ENCODE data around the gene SULT1A1. TPM values are rescaled to one million over a fixed set of nuclear protein-coding genes. Genes with fewer than 3 reads are reported as not detected.

Gene SULT1A1
- total RNA-seq, 5 donors from 2014 or later (not counting 1 experiment from before 2014, with no cell fraction given), result 13.3 to 19.0 (median 15.8) TPM

DNA sequence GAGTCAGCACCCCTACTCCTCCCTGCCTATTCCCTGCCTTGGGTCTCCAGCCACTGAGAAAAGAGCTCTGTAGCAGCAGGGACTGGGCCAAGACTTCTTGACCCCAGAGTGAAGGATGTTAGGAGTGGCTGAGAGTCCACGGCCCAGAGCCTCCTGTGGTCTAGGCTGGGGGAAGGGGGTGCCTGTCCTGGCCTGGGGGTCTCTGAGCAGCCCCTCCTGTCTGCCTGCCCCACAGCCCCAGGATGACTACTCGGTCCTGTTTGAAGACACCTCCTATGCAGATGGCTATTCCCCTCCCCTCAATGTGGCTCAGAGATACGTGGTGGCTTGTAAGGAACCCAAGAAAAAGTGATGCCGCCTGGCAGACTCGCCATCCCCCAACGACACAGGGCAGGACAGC lies 18.5 kb downstream of the SULT1A1 start:
- ATAC-seq (replicated peaks in 1 of 4) (no peak), DNase-seq (no peak)
- Mint-ChIP-seq H3K4me1 (no peaks in the 10 kb centered on the region), H3K4me3 (no peak overlapping the region), H3K27ac (no peak overlapping the region), H3K27me3 (no peaks in the 10 kb centered on the region), H3K36me3 (peaks cover 36% of the 10 kb centered on the region), H3K9me3 (no peaks in the 10 kb centered on the region)
- no peaks in the 10 kb centered on the region for H3K4me1 ChIP-seq (ENCODE audit: control insufficient read depth in 1 of 2, extremely low read depth in 1 of 2, insufficient read depth in 2 of 2, low read length in 2 of 2)
- H3K4me3 ChIP-seq (ENCODE audit: control insufficient read depth in 1 of 2, extremely low read depth in 1 of 2, low read length in 1 of 2), result no peak overlapping the region
- POLR2A ChIA-PET, result no interaction called here
- H3K27me3 ChIP-seq (replicated peaks in 1 of 2; ENCODE audit: control insufficient read depth in 2 of 2, extremely low read depth in 1 of 2, insufficient read depth in 2 of 2, low read length in 1 of 2), result no peaks in the 10 kb centered on the region
- H3K36me3 ChIP-seq (ENCODE audit: control insufficient read depth in 2 of 2, extremely low read depth in 1 of 2, insufficient read depth in 1 of 2, low read length in 1 of 2), result peaks cover 8 to 45% of the 10 kb centered on the region in 2 donors
- no peak overlapping the region for H3K27ac ChIP-seq (ENCODE audit: low read length)
- no peaks in the 10 kb centered on the region for H3K9me3 ChIP-seq
- CTCF ChIA-PET, result no interaction called here
- 93% methylated on average over 5 of the region's 6 CpGs for WGBS (ENCODE audit: insufficient coverage)

DNA sequence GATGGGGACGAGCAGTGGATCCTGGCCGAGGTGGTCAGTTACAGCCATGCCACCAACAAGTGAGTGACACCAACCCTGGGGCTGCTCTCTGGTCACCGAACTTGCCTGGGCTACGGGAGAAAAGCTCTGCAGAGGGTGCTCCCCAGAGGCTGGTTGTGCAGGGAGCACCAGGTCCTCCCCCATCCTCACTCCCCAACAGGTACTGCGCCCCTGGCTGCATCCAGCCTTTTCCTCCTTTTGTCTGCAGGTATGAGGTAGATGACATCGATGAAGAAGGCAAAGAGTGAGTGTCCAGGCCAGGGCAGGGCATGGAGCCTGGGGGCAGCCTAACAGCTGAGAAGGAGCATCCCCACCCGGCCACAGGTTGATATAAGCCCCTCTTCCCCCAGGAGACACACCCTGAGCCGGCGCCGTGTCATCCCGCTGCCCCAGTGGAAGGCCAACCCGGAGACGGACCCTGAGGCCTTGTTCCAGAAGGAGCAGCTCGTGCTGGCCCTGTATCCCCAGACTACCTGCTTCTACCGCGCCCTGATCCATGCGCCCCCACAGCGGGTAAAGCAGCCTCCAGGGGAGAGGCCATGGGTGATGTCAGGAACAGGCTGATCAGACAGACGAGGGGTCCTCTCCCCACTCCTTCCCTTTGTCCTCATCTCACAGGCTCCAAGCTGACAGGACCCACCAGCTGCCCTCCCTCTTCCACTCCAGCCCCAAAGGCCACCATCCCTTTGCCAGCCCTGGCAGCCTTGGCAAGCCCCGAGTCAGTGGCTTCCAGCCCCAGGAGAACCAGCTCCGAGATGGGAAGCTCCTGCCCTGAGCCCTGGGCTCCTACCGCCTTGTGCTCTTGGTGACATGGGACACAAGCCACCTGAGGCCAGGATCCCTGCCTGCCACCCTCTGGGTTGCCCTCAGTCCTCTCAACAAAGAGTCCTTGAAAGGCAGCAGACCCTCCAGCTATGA lies 19.2 kb downstream of the SULT1A1 start:
- no peaks in the 10 kb centered on the region for H3K9me3 Mint-ChIP-seq
- ATAC-seq (replicated peaks in 1 of 4), result no peak
- no peak overlapping the region for H3K27ac Mint-ChIP-seq
- Histone ChIP-seq H3K4me3 (ENCODE audit: control insufficient read depth in 1 of 2, extremely low read depth in 1 of 2, low read length in 1 of 2) (no peak overlapping the region), H3K9me3 (no peaks in the 10 kb centered on the region), H3K4me1 (ENCODE audit: control insufficient read depth in 1 of 2, extremely low read depth in 1 of 2, insufficient read depth in 2 of 2, low read length in 2 of 2) (no peaks in the 10 kb centered on the region), H3K36me3 (ENCODE audit: control insufficient read depth in 2 of 2, extremely low read depth in 1 of 2, insufficient read depth in 1 of 2, low read length in 1 of 2) (peaks cover 14 to 50% of the 10 kb centered on the region in 2 donors), H3K27me3 (replicated peaks in 1 of 2; ENCODE audit: control insufficient read depth in 2 of 2, extremely low read depth in 1 of 2, insufficient read depth in 2 of 2, low read length in 1 of 2) (no peaks in the 10 kb centered on the region), H3K27ac (ENCODE audit: low read length) (no peak overlapping the region)
- 96% methylated on average over 15 of the region's 22 CpGs for WGBS (ENCODE audit: insufficient coverage)
- DNase-seq, result no peak
- no peaks in the 10 kb centered on the region for H3K27me3 Mint-ChIP-seq
- ChIA-PET CTCF (no interaction called here), POLR2A (no interaction called here)
- no peak overlapping the region for H3K4me3 Mint-ChIP-seq
- H3K36me3 Mint-ChIP-seq, result peaks cover 36% of the 10 kb centered on the region
- H3K4me1 Mint-ChIP-seq, result no peaks in the 10 kb centered on the region

DNA sequence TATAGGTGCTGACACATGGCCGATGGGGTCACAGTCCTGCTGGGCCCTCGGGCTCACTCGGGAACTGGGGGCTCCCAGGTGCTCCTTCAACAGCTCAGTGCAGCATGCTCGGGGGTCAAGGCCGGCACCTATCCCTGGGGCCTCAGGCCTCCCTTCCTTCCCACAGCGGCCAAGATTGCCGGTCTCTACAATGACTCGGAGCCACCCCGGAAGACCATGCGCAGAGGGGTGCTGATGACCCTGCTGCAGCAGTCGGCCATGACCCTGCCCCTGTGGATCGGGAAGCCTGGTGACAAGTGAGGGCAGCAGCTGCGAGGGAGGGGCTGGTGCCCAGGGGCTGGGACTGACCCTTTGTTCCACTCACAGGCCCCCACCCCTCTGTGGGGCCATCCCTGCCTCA lies 19.9 kb downstream of the SULT1A1 start:
- H3K36me3 ChIP-seq (ENCODE audit: control insufficient read depth in 2 of 2, extremely low read depth in 1 of 2, insufficient read depth in 1 of 2, low read length in 1 of 2), result peaks cover 16 to 56% of the 10 kb centered on the region in 2 donors
- Mint-ChIP-seq H3K4me3 (no peak overlapping the region), H3K4me1 (no peaks in the 10 kb centered on the region), H3K36me3 (peaks cover 40% of the 10 kb centered on the region), H3K9me3 (no peaks in the 10 kb centered on the region), H3K27ac (no peak overlapping the region), H3K27me3 (no peaks in the 10 kb centered on the region)
- DNase-seq, result no peak
- no peaks in the 10 kb centered on the region for H3K4me1 ChIP-seq (ENCODE audit: control insufficient read depth in 1 of 2, extremely low read depth in 1 of 2, insufficient read depth in 2 of 2, low read length in 2 of 2)
- H3K27ac ChIP-seq (ENCODE audit: low read length), result no peak overlapping the region
- POLR2A ChIA-PET, result no interaction called here
- CTCF ChIA-PET, result no interaction called here
- no peaks in the 10 kb centered on the region for H3K9me3 ChIP-seq
- 94% methylated on average over 13 of the region's 13 CpGs for WGBS (ENCODE audit: insufficient coverage)
- no peak overlapping the region for H3K4me3 ChIP-seq (ENCODE audit: control insufficient read depth in 1 of 2, extremely low read depth in 1 of 2, low read length in 1 of 2)
- no peaks in the 10 kb centered on the region for H3K27me3 ChIP-seq (replicated peaks in 1 of 2; ENCODE audit: control insufficient read depth in 2 of 2, extremely low read depth in 1 of 2, insufficient read depth in 2 of 2, low read length in 1 of 2)
- no peak for ATAC-seq (replicated peaks in 1 of 4)

DNA sequence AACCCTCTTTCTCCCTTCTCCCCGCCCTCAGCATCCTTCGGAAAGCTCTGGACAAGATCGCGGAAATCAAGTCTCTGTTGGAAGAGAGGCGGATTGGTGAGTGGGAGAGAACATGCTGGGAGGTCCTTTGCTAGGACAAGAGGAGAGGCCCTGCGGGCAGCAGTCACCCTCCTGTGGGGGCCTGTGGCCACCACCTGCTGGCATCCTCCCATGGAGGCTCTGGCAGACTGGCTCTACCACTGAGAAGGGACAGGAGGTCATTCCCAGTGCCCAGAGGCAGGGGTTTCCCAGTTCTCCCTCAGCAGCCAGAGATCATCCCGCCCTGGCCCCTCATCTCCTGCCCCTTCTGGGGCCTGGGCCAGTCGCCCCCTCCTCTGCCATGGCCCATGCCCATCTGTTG lies 20.8 kb downstream of the SULT1A1 start:
- H3K4me1 Mint-ChIP-seq, result no peaks in the 10 kb centered on the region
- Histone ChIP-seq H3K4me1 (ENCODE audit: control insufficient read depth in 1 of 2, extremely low read depth in 1 of 2, insufficient read depth in 2 of 2, low read length in 2 of 2) (no peaks in the 10 kb centered on the region), H3K27me3 (replicated peaks in 1 of 2; ENCODE audit: control insufficient read depth in 2 of 2, extremely low read depth in 1 of 2, insufficient read depth in 2 of 2, low read length in 1 of 2) (no peaks in the 10 kb centered on the region), H3K27ac (ENCODE audit: low read length) (no peak overlapping the region), H3K36me3 (ENCODE audit: control insufficient read depth in 2 of 2, extremely low read depth in 1 of 2, insufficient read depth in 1 of 2, low read length in 1 of 2) (peaks cover 16 to 61% of the 10 kb centered on the region in 2 donors), H3K9me3 (no peaks in the 10 kb centered on the region), H3K4me3 (ENCODE audit: control insufficient read depth in 1 of 2, extremely low read depth in 1 of 2, low read length in 1 of 2) (no peak overlapping the region)
- ATAC-seq (replicated peaks in 1 of 4) (no peak), DNase-seq (no peak)
- WGBS (ENCODE audit: insufficient coverage), result 87% methylated on average over 3 of the region's 8 CpGs
- H3K9me3 Mint-ChIP-seq, result no peaks in the 10 kb centered on the region
- H3K4me3 Mint-ChIP-seq, result no peak overlapping the region
- H3K36me3 Mint-ChIP-seq, result peaks cover 44% of the 10 kb centered on the region
- no peak overlapping the region for H3K27ac Mint-ChIP-seq
- ChIA-PET CTCF (no interaction called here), POLR2A (no interaction called here)
- no peaks in the 10 kb centered on the region for H3K27me3 Mint-ChIP-seq

DNA sequence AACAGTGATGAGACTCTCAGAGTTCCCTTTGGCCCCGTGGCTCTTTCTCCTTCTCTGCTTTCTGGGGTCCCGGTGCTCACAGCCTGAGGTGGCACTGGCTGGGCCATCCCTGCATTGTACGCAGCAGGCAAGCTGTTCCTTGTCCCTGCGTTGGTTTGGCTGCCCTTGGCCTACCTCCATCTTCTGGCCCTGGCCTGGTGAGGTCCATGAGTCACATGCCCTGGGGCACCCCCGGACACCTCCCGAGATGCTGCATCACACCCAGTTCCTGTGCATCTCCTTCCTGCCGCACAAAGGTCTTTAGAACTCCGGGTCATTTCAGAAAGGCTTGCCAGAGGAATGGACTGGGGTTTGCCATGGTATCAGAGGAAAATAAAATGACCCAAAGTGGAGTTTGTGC lies 22.5 kb downstream of the SULT1A1 start:
- no peaks in the 10 kb centered on the region for H3K9me3 ChIP-seq
- CTCF ChIA-PET, result no interaction called here
- no peaks in the 10 kb centered on the region for H3K9me3 Mint-ChIP-seq
- H3K36me3 Mint-ChIP-seq, result peaks cover 57% of the 10 kb centered on the region
- H3K36me3 ChIP-seq (ENCODE audit: control insufficient read depth in 2 of 2, extremely low read depth in 1 of 2, insufficient read depth in 1 of 2, low read length in 1 of 2), result peaks cover 22 to 76% of the 10 kb centered on the region in 2 donors
- H3K27ac Mint-ChIP-seq, result no peak overlapping the region
- POLR2A ChIA-PET, result no interaction called here
- no peaks in the 10 kb centered on the region for H3K27me3 ChIP-seq (replicated peaks in 1 of 2; ENCODE audit: control insufficient read depth in 2 of 2, extremely low read depth in 1 of 2, insufficient read depth in 2 of 2, low read length in 1 of 2)
- DNase-seq (no peak), ATAC-seq (replicated peaks in 1 of 4) (no peak)
- no peak overlapping the region for H3K4me3 Mint-ChIP-seq
- H3K27ac ChIP-seq (ENCODE audit: low read length), result no peak overlapping the region
- WGBS (ENCODE audit: insufficient coverage), result 92% methylated on average over 6 of the region's 8 CpGs
- H3K4me3 ChIP-seq (ENCODE audit: control insufficient read depth in 1 of 2, extremely low read depth in 1 of 2, low read length in 1 of 2), result no peak overlapping the region
- H3K4me1 Mint-ChIP-seq, result no peaks in the 10 kb centered on the region
- no peaks in the 10 kb centered on the region for H3K4me1 ChIP-seq (ENCODE audit: control insufficient read depth in 1 of 2, extremely low read depth in 1 of 2, insufficient read depth in 2 of 2, low read length in 2 of 2)
- no peaks in the 10 kb centered on the region for H3K27me3 Mint-ChIP-seq

DNA sequence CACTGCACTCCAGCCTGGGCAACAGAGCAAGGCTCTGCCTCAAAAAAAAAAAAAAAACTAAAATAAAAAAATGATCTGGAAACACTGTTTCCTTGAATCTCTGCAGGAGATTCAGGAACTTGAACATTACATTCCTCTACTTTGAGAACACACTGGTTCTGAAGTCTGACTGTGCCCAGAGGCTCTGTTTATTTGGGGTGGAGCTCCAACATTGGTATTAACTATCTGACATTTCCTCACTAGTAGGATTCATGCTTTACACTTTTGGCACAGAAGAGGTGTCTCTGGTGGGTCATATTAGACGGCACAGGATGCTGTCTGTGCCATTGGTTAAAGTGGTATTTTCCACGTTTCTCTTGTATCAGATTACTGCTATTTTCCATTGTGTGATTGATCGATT lies 23.4 kb downstream of the SULT1A1 start:
- no peaks in the 10 kb centered on the region for H3K9me3 Mint-ChIP-seq
- peaks cover 61% of the 10 kb centered on the region for H3K36me3 Mint-ChIP-seq
- ChIA-PET CTCF (interaction anchor here in 1 of 2 donors (0.6 kb wide), 1 partner anchor 96 kb away, joined by 5 read pairs; no protein-coding TSS in a partner anchor), POLR2A (no interaction called here)
- no peak overlapping the region for H3K27ac Mint-ChIP-seq
- ATAC-seq (replicated peaks in 1 of 4) (no peak), DNase-seq (no peak)
- no peaks in the 10 kb centered on the region for H3K4me1 Mint-ChIP-seq
- Histone ChIP-seq H3K4me3 (ENCODE audit: control insufficient read depth in 1 of 2, extremely low read depth in 1 of 2, low read length in 1 of 2) (no peak overlapping the region), H3K9me3 (no peaks in the 10 kb centered on the region), H3K4me1 (ENCODE audit: control insufficient read depth in 1 of 2, extremely low read depth in 1 of 2, insufficient read depth in 2 of 2, low read length in 2 of 2) (no peaks in the 10 kb centered on the region), H3K27me3 (replicated peaks in 1 of 2; ENCODE audit: control insufficient read depth in 2 of 2, extremely low read depth in 1 of 2, insufficient read depth in 2 of 2, low read length in 1 of 2) (no peaks in the 10 kb centered on the region), H3K27ac (ENCODE audit: low read length) (no peak overlapping the region), H3K36me3 (ENCODE audit: control insufficient read depth in 2 of 2, extremely low read depth in 1 of 2, insufficient read depth in 1 of 2, low read length in 1 of 2) (peaks cover 22 to 85% of the 10 kb centered on the region in 2 donors)
- H3K4me3 Mint-ChIP-seq, result no peak overlapping the region
- H3K27me3 Mint-ChIP-seq, result no peaks in the 10 kb centered on the region
- WGBS (ENCODE audit: insufficient coverage), result 86% methylated on average over 2 of the region's 3 CpGs
